Measurements from ENCODE around the gene C9orf153.

GRCh38 chr9:86280580-86280979, 21.1 kb upstream of the C9orf153 start:
- no peak for TF ChIP-seq CTCF (IDR thresholded peaks at IDR 0.05; ENCODE audit: poor library complexity)
- no peak for TF ChIP-seq EZH2phosphoT487 (IDR thresholded peaks at IDR 0.05; ENCODE audit: low read depth, severe bottlenecking, unreplicated experiment)
- no peak for TF ChIP-seq EZH2 (IDR thresholded peaks at IDR 0.05; ENCODE audit: borderline replicate concordance)

All from hepatocyte (in vitro differentiated cells).